Right atrium auricular region (tissue), 2 donors: Measurements from ENCODE around the gene DMPK. TPM values are rescaled to one million over a fixed set of nuclear protein-coding genes. Genes with fewer than 3 reads are reported as not detected.

Experiments
- DNase-seq: peaks from one replicate; pipeline ENCODE4 v3.0.0-alpha.2; 2019; ENCODE audit warnings: low spot score
- H3K27ac ChIP-seq, 2 donors: fragments of 200-600 bp; sonication (generic); 1 replicate in 1 of 2; 2 replicates in 1 of 2; pipeline ENCODE4 v1.5.1; 2016 to 2019
- H3K27me3 ChIP-seq, 2 donors: fragments of 200-600 bp; sonication (generic); one replicate each; pipeline versions ENCODE4 v1.5.1 to v1.6.0; 2017 to 2019
- H3K36me3 ChIP-seq: fragments of 200-600 bp; sonication (generic); one replicate; pipeline ENCODE4 v1.5.1; 2016
- H3K4me1 ChIP-seq, 2 donors: fragments of 200-600 bp; sonication (generic); one replicate each; pipeline versions ENCODE4 v1.5.1 to v1.6.0; 2017 to 2019
- H3K4me3 ChIP-seq, 2 donors: fragments of 200-600 bp; sonication (generic); 1 replicate in 1 of 2; 2 replicates in 1 of 2; pipeline ENCODE4 v1.5.1; 2017 to 2019; ENCODE audit warnings: mild to moderate bottlenecking in 1 of 2, moderate library complexity in 1 of 2
- H3K9me3 ChIP-seq, 2 donors: fragments of 200-600 bp; sonication (generic); one replicate each; pipeline ENCODE4 v1.5.1; 2019
- CTCF ChIP-seq, 2 donors: fragments of 200-600 bp; sonication (generic); IDR thresholded peaks; one replicate each; pipeline ENCODE4 v1.5.1; 2019; ENCODE audit warnings: antibody characterized with exemption in 2 of 2
- total RNA-seq, 2 donors: library from RNA; depleted of rRNA; stranded (reverse); fragments of >200 nt; gene quantifications; one replicate each; pipeline ENCODE4 v1.1.0, GENCODE V29; 2016

DMPK gene
- total RNA-seq, 2 donors from 2014 or later, result 107 to 214 TPM

- DNase-seq, result no peak
- peaks cover 0 to 60% of the 10 kb centered on the region in 2 donors for H3K4me1 ChIP-seq
- no peaks in the 10 kb centered on the region for H3K27me3 ChIP-seq
- TF ChIP-seq CTCF (IDR thresholded peaks at IDR 0.05), result no peak
- H3K9me3 ChIP-seq, result no peaks in the 10 kb centered on the region
- peaks cover 45% of the 10 kb centered on the region for H3K36me3 ChIP-seq
- no peak overlapping the region for H3K4me3 ChIP-seq
- H3K27ac ChIP-seq, result peak overlapping the region in 1 of 2 donors; percentile 54
Measured at GRCh38 chr19:45789035-45789786, 6.9 kb upstream of the DMPK start.

- peaks cover 0 to 74% of the 10 kb centered on the region in 2 donors for H3K4me1 ChIP-seq
- peak overlapping the region; percentile 93 to 95 for H3K27ac ChIP-seq
- no peak overlapping the region for H3K4me3 ChIP-seq
- no peak for TF ChIP-seq CTCF (IDR thresholded peaks at IDR 0.05)
- H3K36me3 ChIP-seq, result peaks cover 45% of the 10 kb centered on the region
- no peak for DNase-seq
- no peaks in the 10 kb centered on the region for H3K9me3 ChIP-seq
- no peaks in the 10 kb centered on the region for H3K27me3 ChIP-seq
Measured at GRCh38 chr19:45786533-45786894, 4.2 kb upstream of the DMPK start.

GRCh38 chr19:45785781-45786532 lies 3.7 kb upstream of the DMPK start:
- Histone ChIP-seq H3K4me1 (peaks cover 0 to 75% of the 10 kb centered on the region in 2 donors), H3K36me3 (peaks cover 45% of the 10 kb centered on the region), H3K9me3 (no peaks in the 10 kb centered on the region), H3K4me3 (no peak overlapping the region), H3K27ac (peak overlapping the region; percentile 93 to 95), H3K27me3 (no peaks in the 10 kb centered on the region)
- no peak for DNase-seq
- TF ChIP-seq CTCF (IDR thresholded peaks at IDR 0.05), result no peak

GRCh38 chr19:45785097-45785496 lies 2.8 kb upstream of the DMPK start:
- H3K36me3 ChIP-seq, result peaks cover 43% of the 10 kb centered on the region
- no peak overlapping the region for H3K4me3 ChIP-seq
- no peaks in the 10 kb centered on the region for H3K27me3 ChIP-seq
- no peak for TF ChIP-seq CTCF (IDR thresholded peaks at IDR 0.05)
- no peaks in the 10 kb centered on the region for H3K9me3 ChIP-seq
- DNase-seq, result no peak
- peaks cover 0 to 83% of the 10 kb centered on the region in 2 donors for H3K4me1 ChIP-seq
- H3K27ac ChIP-seq, result peak overlapping the region; percentile 93 to 95

GRCh38 chr19:45784096-45784495 lies 1.8 kb upstream of the DMPK start:
- peaks cover 34% of the 10 kb centered on the region for H3K36me3 ChIP-seq
- no peak for DNase-seq
- H3K27me3 ChIP-seq, result no peaks in the 10 kb centered on the region
- no peak overlapping the region for H3K4me3 ChIP-seq
- H3K9me3 ChIP-seq, result no peaks in the 10 kb centered on the region
- H3K4me1 ChIP-seq, result peaks cover 0 to 90% of the 10 kb centered on the region in 2 donors
- peak overlapping the region; percentile 93 to 95 for H3K27ac ChIP-seq
- no peak for TF ChIP-seq CTCF (IDR thresholded peaks at IDR 0.05)
